UCSD-AML1 (cell line): Measurements from ENCODE around the gene HSF4.

Experiments
- DNase-seq: peaks from one replicate; lab custom pipeline; 2025; ENCODE audit not compliant: unreplicated experiment; lab: John Stamatoyannopoulos, UW

Gene HSF4

DNA sequence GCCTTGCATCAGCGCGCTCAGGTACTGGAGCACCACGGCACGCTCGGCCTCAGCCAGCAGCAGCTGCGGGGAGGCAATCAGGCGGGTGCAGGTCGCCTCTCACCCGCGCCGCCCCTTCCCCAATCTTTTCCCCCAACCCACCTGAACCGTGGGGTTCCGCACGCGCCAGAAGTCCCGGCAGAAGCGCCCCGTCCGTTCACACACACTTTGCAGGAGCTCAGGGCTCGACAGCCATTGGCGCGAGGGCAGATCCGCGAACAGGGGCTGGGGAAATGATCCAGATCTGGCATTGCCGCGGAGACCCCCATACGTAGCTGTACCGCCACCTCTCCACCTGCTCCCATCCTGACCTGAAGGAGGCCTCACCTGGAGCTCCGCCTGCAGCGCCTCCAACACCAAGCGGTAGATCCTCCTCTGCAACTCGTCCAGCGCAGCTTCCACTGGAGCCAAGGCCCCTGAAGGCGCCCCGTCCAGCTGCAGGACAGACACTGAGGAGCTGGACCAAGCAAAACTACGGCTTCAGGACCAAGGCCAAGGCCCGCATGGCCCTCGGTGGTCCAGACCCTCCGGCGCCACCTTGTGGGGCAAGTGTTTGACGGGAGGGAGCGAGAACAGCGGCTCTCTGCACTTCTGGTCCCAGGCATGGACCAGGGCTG is 20.6 kb downstream of the HSF4 start:
- peak; percentile 83 for DNase-seq

DNA sequence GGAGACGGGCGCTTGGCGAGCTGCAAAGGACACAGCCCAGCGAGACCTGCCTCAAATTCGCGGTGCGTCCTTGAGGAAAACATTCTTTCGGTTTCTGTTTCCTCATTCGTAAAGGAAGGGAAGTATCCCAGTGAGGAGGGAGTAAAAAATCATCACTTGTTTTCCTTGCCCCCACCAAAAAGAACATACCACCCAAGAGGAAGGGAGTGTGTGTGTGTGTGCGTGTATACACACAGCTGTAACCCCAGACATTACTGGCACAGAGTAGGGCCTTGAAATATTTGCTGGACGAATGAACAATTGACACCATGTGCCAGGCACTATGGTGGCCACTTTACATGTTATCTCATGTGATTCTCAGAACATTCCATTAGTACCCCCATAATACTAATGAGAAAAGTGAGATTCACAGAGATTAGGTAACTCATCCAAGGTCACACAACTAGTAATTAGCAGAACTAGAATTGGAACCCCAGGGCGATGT is 21.1 kb downstream of the HSF4 start:
- no peak for DNase-seq

DNA sequence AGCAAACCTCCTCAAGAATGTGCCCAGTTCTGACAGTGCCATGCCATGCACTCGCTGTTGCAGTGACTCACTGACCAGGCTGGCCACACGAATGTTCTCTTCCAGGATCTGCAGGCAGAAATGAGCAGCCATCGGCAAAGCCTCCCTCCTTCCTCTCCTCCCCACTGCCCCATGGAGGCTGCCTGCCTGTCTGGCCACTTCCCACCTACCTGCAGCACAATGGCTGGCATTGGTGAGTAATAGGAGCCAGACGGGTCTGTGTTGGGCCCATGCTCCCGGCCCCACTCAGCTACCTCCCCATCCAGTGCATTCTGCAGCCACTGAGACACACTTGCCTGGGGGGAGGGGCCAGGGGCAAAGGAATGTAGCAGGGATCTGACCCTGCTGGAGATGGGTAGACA is 22.0 kb downstream of the HSF4 start:
- DNase-seq: no peak

DNA sequence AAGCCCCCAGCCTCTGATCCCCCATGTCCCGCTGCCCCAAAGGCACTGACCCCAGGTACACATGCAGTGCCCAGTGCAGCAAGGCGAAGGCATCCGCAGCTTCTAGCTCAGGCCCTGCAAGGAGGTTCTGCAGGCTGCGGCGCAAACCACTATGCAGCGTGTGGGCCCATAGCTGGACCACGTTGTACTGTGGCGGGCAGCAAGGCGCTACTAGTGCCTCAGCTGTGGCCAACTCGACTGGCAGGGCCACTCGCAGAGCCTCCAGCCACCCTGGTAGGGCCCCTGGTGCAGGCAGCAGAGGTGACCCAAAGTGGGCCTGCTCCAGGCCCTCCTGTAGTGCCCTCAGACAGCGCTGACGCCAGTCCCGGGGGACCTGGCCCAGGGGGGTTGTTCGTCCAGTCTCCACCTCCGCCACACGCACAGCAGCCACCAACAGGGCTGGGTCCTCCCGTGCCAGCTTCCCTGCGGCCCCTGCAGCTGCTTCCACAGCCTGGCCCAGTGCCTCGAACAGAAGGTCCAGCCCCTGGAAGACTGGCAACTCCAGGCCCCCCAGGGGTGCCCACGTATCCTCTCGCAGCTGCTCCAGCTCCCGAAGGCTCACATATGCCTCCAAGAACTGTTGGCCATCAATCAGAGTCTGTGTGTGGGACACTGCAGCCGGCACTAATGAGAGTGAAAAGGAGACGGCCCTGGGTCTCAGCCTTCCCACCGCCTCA is 22.8 kb downstream of the HSF4 start:
- no peak for DNase-seq

DNA sequence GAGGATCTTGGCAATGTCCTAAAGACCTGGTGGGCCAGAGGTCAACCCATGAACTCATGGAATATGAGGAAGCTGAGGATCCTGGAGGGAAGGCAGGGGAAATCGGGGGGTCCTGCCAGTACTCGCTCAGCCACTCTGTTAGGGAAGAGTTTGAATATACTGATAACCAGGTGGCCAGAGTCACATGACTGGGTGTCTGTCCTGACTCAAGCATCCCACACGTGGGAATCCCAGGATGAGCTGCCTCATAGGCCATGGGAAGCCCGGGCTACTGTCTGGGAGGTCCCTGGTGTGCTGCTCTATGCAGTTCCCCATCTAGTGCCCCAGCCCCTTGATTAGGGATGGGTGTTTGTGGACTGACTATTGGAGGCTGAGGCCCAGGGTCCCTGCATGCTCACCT is 23.8 kb downstream of the HSF4 start:
- no peak for DNase-seq

DNA sequence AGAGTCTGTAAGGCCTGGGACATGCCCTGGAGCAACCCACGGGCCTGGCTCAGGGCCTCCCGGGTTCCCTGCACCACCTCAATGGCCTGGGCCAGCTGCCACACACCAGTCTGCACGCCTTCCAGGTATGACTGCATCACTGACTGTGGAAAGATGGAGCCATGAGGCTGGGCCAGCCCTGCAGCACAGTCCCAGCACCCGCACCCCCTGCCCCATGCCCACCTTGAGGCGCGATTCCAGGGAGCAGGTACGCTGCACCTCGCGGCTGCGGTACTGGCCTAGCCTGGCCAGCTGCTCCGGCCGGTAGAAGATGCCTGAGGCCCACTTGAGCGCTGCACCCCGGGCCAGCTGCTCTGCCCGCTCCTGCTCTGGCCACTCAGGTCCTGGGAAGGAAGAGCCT is 24.3 kb downstream of the HSF4 start:
- no peak for DNase-seq

DNA sequence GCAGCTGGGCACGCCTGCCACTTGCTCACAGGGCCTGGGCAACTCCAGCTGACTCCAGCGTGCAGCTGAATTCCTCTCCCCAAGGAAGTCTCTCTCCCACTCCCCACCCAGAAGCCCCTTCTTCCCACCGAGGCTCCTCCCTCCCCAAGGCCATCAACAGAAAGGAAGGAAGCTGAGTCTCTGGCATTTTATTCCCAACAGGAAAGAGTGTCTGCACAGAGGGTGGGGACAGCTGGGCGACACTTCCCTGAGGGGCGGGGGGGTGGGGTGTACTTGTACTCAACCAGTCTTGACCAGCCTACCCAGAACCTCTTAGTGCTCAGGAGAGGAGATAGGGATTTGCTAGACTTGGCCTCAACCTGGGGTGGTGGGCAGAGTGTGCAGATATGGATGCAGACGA is 25.5 kb downstream of the HSF4 start, which contains the start of gene EXOC3L1:
Gene EXOC3L1 (minus strand): TSS at position 96 of the 400 bp plus-strand sequence. CDS start 460 bp downstream, outside the sequence.
- peak; percentile 49 for DNase-seq

DNA sequence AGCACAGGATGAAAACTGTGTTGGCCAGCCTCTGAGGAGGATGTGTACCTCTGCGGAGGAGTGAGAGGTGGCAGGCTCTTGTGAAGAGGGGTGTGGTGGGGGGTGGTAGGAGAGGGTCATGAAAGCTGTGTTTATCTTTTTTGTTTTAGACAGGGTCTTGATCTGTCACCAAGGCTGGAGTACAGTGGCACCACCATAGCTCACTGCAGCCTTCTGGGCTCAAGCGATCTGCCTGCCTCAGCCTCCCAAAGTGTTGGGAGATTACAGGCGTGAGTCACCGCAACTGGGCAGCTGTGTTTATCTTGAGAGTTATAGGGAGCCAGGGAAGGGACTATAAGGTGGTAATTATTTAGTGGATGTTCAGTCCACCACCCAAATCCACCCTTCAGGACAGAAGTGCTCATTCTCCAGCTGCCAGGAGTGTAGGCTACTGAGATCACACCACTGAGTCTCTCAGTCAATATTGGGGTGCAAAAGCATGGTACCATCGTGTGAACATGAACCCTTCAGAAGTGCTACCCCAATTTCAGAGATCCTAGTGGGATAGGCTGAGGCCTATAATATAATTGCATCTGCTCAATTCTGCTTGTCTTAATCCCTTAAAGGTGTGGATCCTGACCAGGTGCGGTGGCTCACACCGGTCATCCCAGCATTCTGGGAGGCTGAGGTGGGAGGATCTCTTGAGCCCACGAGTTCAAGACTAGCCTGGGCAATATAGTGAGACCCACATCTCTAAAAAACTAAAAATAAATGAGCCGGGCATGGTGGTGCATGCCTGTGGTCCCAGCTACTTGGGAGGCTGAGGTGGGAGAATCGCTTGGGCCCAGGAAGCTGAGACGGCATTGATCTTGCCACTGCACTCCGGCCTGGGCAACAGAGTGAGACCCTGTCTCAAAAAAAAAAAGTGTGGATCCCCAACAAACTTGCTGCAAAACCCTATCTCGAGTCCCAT is 26.2 kb downstream of the HSF4 start:
- DNase-seq: no peak

DNA sequence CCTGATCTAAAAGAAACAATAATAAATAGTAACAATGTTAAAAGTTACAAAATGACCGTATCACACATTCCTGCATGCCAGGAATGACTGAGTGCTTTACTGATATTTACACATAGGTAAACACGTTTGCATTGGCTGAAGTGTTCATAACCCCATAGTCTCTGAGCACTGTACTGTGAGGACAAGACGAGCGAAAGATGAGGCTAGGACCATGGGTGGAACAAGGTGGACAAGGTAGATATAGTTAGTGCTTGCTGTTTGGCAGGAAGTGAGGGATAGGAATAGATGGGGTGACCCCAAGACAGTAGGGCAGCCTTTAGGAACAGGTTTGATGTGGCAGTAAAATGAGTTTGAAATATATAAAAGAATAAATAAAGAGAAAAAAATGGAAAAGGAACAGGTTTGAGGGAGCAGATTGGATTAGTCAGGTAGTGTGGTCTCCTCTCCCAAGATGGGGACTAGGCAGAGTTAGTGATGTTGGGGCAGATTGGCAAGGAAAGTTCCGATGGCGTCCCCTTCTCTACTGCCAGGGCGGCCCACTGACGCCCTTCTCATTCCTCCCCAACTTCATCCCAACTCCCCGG is 27.0 kb downstream of the HSF4 start:
- DNase-seq: no peak

DNA sequence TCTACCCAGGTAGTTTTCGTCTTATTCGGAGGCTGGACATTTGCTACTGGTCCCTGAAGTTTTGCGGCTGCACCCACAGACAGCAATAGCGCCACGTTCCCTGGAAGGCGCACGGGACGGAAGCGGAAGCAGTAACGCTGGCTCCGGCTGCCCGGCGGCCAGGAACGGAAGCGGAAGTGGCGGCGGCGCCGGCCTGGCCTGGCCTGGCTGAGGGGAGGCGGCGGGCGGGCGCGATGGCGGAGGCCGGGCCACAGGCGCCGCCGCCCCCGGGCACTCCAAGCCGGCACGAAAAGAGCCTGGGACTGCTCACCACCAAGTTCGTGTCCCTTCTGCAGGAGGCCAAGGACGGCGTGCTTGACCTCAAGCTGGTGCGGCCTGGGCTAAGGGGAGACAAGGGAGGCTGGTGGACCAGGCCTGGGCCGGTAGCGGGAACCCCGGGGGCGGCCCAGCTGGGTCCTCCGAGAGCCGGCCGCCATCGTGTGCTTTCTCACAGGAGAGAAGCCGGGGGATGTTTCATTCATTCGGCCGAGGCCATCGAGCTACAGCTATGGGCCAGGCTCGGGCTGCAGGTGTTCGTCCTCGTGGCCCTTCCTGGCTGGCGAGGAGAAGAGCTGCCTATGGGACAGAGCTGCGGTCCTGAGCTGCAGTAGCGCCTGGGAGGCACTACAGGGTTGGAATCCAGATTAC is 27.6 kb downstream of the HSF4 start, which contains the start of gene E2F4:
Gene E2F4 (plus strand): TSS at position 161 of the 687 bp plus-strand sequence. CDS start 73 bp downstream, at position 234.
- peak; percentile 92 for DNase-seq

DNA sequence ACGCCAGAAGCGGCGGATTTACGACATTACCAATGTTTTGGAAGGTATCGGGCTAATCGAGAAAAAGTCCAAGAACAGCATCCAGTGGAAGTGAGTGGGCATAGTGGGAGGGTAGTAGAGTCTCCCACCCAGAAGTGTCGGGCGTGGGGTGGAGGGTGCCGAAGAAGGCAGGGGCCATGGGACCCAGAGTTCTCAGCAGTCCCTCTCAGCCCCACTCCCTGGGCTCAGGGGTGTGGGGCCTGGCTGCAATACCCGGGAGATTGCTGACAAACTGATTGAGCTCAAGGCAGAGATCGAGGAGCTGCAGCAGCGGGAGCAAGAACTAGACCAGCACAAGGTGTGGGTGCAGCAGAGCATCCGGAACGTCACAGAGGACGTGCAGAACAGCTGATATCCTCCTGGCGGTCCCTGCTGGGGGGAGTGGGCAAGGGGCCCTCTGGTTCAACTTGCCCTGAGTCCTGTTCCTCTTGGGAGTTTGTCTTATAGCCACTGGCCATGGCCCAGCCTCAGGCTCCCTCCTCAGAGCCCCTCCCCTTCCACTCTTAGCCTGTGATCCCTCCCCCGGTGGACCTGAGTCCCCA is 28.3 kb downstream of the HSF4 start:
- DNase-seq: no peak

DNA sequence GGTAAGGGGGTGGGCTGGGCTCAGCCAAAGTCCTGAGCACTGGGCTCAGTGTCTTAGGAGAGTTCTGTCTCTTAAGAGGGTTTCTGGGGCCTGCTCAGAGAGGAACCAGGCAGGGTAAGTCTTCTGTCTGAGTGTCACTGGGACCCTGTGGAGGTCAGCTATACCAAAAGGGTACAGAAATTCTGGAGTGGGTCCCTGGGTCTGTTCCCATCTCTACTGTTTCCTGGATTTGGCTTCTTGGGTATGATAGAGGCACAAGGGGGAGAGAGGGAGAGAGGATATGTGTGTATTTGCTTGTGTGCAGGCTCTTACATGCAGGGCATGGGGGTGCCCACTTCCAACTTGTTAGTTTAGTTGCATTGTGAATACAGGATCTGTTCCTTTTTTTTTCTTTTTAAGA is 29.0 kb downstream of the HSF4 start:
- no peak for DNase-seq

DNA sequence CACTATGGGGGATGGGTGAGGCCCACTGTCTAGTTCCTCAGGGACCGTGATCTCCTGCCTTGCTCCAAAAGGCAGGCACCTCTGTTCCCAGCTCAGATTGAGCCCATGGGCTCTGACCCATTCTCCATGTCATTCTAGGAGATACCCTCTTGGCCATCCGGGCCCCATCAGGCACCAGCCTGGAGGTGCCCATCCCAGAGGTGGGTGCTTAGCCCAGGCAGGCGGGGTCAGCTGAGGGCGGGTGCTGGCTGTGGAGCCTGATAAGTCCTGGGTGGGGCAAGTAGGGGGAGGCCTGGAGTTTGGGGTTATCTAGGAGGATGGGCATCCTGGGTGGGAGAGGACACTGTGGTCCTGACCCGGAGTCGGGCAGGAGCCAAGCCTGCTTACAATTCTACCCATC is 29.7 kb downstream of the HSF4 start:
- no peak for DNase-seq

DNA sequence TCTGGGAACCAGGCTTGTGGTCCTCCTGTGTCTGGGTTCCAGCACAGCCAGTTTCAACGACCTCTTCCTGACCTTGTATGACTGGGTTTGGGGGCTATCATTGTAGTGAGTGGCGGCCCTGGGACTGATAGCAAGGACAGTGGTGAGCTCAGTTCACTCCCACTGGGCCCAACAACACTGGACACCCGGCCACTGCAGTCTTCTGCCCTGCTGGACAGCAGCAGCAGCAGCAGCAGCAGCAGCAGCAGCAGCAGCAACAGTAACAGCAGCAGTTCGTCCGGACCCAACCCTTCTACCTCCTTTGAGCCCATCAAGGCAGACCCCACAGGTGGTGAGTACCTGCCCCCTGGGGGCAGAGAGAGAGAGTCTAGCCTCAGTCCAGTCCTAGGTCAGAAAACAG is 31.1 kb downstream of the HSF4 start:
- no peak for DNase-seq

DNA sequence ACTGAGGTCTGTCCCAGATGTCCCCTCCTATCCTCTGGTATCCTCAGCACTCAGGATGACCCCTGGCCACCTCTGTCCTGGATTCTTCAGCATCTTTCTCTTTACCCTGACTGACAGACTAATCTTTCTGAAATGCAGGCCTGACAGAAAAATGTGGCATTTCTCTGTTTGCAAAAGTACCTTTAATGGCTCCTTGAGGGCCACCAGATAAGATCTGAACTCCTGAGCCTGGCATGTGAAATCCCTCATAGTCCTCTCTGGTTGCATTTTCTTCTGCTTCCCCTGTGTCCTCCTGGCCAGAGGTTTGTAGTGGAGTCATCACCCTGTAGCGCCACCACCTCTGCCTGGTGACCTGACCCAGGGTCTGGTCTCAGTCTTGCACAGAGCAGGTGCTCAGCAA is 32.3 kb downstream of the HSF4 start:
- no peak for DNase-seq

DNA sequence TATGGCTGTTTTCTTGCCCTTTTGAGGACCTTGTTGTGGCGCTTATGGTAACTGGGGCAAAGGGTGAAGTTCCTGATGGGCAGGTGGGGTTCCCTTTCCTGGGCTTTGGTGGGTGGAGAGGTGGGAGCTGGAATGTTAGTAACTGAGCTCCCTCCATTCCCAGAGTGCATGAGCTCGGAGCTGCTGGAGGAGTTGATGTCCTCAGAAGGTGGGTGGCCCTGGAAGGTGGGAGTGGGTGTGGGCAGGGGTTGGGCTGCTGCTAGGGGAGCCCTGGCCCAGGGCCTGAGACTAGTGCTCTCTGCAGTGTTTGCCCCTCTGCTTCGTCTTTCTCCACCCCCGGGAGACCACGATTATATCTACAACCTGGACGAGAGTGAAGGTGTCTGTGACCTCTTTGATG is 33.2 kb downstream of the HSF4 start:
- DNase-seq: no peak

DNA sequence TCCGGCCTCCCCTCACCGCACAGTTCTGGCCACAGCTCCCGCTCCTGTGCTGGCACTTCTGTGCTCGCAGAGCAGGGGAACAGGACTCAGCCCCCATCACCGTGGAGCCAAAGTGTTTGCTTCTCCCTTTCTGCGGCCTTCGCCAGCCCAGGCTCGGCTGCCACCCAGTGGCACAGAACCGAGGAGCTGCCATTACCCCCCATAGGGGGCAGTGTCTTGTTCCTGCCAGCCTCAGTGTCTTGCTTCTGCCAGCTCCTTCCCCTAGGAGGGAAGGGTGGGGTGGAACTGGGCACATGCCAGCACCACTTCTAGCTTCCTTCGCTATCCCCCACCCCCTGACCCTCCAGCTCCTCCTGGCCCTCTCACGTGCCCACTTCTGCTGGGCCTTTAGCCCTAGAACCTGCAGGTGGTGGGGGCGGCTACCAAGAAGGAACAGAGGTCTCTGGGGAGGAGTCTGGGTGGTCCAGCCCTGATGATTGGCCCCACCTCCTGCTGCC is 33.7 kb downstream of the HSF4 start:
- peak; percentile 44 for DNase-seq

DNA sequence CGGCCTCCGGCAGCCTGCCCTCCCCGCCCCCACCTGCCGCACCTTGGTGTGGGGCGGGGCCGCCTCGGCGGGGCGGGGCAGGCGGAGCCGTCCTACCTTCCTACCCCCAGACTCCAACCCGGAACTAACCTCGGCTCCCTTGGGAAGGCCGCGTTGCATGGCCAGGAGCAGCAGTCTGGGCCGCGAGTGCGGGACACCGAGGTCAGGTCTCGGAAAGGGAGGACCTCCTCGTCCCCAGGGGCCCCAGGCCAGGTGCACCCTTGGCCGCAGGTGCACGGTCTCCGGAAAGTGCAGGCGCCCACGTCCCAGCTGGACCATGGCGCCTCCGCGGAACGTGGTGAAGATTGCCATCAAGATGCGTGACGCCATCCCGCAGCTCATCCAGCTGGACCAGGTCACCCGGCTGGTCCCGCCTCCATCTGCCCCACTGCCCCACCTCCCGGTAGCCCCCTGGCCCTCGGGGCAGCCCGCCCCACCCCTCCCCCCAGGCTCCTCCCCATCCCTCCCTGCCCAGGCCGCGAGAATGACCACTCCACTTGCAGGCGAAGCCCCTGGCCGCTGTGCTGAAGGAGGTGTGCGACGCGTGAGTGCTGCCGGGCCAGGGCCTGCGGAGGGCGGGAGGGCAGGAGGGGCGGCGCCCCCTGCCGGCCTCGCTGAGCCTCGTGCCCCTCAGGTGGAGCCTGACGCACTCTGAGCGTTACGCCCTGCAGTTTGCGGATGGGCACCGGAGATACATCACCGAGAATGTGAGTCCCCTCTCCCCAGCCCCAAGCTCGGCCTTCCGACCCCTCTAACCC is 34.7 kb downstream of the HSF4 start, which contains the start of gene ELMO3:
Gene ELMO3 (plus strand): TSS at position 121 of the 797 bp plus-strand sequence. CDS start 196 bp downstream, at position 317.
- DNase-seq: no peak

DNA sequence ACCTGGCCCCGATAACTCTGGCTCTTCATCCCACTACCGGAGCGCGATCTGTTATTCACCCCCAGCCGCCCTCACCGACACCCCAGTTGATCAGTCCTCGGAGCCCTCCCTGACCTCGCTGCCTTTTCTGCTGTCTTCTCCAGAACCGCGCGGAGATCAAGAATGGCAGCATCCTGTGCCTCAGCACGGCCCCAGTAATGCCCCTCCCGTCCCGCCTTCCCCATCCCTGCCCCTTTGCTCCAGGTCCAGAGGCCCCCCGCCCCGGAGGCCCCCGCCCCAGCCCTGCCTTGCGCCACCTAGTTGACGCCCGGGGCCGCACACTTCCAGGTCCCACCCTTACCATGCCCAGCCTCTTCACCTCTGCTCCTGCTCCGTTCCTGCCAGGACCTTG is 35.3 kb downstream of the HSF4 start:
- no peak for DNase-seq
